ENCODE data around the gene ZNF502.
A peak's percentile ranks its signal among the peaks of the same experiment; 100 is the strongest.
"Not testable (repeated sequence)": the region's sequence is repeated elsewhere in the genome, so short reads cannot be mapped to it uniquely, and the experiment has no call there.

Gene ZNF502

DNA sequence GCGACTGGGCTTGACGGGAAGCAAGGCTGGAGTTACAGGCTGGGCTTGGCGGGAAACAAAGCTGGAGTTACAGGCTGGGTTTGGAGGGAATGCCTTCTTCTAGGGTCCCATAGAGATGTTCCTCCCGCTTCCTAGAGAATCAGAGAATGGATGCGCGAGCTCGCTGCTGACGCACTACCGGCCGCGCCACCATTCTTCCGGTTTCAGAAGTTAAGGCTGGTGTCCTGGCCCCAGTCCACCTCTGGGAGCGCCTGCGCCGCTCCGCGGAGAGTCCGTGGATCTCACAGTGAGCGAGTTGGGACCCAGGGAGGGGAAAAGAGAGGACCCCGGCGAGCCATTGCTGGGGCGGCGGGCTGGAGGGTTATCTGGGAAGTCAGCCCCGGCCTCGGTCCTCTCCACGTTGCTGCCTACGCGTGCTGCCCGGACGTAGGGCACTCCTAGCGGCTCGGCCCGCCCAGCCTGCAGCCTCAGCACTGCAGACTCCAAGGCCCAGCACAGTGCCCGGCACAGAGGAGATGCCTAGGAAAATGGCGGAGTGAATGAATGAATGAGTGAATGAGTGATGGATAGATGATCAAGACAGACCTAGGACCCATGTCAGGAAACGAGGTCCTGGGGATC is at the start of gene ZNF502:
Gene ZNF502 (plus strand): TSS at position 206 of the 621 bp plus-strand sequence. CDS start 7,602 bp downstream, outside the sequence.
- H3K4me3 ChIP-seq (ENCODE audit: low read length) = peak within 1 kb of the TSS; percentile 82
- TF ChIP-seq, protein P1, sequence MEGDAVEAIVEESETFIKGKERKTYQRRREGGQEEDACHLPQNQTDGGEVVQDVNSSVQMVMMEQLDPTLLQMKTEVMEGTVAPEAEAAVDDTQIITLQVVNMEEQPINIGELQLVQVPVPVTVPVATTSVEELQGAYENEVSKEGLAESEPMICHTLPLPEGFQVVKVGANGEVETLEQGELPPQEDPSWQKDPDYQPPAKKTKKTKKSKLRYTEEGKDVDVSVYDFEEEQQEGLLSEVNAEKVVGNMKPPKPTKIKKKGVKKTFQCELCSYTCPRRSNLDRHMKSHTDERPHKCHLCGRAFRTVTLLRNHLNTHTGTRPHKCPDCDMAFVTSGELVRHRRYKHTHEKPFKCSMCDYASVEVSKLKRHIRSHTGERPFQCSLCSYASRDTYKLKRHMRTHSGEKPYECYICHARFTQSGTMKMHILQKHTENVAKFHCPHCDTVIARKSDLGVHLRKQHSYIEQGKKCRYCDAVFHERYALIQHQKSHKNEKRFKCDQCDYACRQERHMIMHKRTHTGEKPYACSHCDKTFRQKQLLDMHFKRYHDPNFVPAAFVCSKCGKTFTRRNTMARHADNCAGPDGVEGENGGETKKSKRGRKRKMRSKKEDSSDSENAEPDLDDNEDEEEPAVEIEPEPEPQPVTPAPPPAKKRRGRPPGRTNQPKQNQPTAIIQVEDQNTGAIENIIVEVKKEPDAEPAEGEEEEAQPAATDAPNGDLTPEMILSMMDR (conservative IDR thresholded peaks at IDR 0.05; ENCODE audit: low read length) = peak; percentile 29; the same call in 1 of the 2 replicates
- DNase-seq (ENCODE audit: low read depth) = peak; percentile 90

DNA sequence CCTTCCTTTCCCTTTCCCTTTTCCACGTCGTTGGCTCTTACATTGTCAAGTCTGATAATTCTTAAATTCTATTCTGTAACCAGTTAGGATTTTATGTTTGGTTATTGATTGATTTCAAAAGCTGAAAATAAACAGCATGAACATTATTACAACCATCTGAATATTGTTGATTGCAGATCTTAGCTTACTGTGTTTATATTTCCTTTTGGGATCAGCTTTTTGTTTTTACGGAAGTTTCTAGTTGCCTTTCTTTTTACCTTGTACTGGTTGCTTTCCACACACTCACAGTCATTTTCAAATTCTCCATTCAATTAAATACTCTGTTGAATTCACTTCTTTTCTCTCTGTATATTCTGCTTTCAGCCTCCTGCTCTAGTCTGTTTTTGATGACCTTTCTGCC is 47.3 kb upstream of the ZNF502 start:
- H3K4me3 ChIP-seq (ENCODE audit: low read length) = no peak overlapping the region
- no peak for DNase-seq (ENCODE audit: low read depth)
- TF ChIP-seq, protein P1 (conservative IDR thresholded peaks at IDR 0.05; ENCODE audit: low read length) = no peak

DNA sequence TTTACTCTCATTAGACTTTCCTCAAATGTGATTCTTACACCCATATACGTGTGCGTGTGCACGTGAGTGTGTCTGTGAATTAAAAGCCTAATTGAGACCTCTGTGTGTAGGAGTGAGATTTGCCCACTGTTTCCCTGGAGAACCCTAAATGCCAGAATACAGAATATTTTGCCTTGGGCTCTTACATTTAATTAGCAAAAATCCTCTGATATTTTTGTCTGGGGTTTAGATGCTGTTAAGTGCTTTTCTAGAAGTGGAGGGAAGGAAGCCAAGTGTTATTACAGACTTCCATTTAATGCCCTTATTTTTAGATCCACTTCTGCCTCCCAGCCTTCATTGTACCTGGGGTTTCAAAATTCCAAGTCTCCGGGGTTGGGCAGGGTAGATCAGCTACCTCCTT is 46.1 kb upstream of the ZNF502 start:
- no peak overlapping the region for H3K4me3 ChIP-seq (ENCODE audit: low read length)
- DNase-seq (ENCODE audit: low read depth) = no peak
- TF ChIP-seq, protein P1 (conservative IDR thresholded peaks at IDR 0.05; ENCODE audit: low read length) = no peak

DNA sequence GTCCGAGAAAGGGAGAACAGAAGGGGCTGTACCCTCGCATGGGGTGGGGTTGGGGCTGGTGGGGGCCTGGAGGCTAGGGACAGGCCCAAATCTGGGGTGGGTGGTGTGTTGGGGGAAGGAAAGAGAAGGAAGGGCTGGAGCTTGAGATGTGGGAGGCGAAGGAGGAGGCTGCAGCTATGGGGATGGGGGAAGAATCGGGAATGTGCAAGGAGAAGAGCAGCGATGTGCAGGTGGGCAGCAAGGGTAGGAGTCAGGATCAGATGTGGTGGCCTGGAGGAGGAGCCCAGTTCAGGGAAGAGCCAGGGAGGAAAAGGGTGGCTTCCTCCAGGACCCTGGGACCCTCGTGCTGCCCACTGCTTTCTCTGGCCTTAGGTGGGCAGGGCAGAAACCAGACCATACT is 42.7 kb upstream of the ZNF502 start:
- no peak for DNase-seq (ENCODE audit: low read depth)
- TF ChIP-seq, protein P1 (conservative IDR thresholded peaks at IDR 0.05; ENCODE audit: low read length) = no peak
- no peak overlapping the region for H3K4me3 ChIP-seq (ENCODE audit: low read length)

DNA sequence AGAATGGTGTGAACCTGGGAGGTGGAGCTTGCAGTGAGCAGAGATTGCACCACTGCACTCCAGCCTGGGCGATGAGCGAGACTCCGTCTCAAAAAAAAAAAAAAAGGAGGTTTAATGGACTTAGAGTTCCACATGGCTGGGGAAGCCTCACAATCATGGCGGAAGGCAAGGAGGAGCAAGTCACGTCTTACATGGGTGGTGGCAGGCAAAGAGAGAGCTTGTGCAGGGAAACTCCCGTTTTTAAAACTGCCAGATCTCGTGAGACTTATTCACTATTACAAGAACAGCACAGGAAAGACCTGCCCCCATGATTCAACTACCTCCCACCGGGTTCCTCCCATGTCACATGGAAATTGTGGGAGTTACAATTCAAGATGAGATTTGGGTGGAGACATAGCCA is 39.0 kb upstream of the ZNF502 start:
- not testable (repeated sequence) for H3K4me3 ChIP-seq (ENCODE audit: low read length); DNase-seq (ENCODE audit: low read depth)

DNA sequence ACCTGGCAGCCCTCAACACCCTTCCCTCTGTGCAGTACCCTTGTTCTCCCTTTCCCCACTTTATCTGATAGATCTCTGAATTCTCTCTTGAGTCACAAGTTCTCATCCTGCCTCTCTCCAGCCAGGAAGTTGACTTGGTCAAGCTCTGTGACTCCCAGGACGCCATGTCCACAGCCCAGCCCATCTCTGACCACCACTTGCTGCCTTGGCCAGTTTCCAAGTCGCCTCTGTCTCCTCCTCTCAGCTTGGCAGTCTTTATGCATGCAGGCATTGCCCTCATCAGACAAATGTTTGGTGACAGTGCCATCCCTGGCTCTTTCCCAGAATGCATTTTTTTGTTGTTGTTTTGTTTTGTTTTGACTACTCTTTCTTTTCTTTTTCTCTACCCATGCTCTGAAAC is 38.2 kb upstream of the ZNF502 start:
- TF ChIP-seq, protein P1 (conservative IDR thresholded peaks at IDR 0.05; ENCODE audit: low read length) = no peak
- DNase-seq (ENCODE audit: low read depth) = no peak
- no peak overlapping the region for H3K4me3 ChIP-seq (ENCODE audit: low read length)

DNA sequence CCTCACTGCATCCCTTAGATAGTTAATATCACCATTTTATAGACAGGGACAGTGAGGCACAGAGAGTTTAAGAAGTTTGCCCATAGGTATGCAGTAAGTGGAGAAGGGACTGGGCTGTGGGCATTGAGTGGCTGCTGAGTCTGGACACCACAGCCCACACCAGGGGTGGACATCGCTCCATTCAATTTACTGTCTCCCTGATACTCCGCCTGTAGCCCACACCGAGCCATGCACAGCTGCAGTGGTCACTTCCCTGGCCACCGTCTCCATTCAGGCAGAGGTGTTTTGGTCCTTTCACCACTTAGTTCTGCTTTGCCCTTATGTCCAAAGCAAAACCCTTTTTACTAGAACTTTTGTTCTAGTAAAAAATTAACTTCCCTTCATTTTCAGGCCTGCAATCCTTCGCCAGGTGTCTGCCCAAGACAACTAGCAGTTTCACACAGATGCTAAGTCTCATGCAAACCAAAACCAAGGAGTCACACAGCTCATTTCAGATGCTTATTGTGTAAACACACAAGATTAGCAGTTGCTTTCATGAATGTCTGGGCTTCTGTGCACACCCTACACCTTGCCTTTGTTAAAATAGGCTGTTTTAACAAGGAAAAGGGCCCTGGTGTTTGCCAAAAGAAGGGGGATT is 33.9 kb upstream of the ZNF502 start:
- no peak for DNase-seq (ENCODE audit: low read depth)
- TF ChIP-seq, protein P1 (conservative IDR thresholded peaks at IDR 0.05; ENCODE audit: low read length) = no peak
- H3K4me3 ChIP-seq (ENCODE audit: low read length) = no peak overlapping the region

All from AG10803 (cell line).